NCI-H510A treated with DMSO at 0.1 percent for 48 hours (cell line): ENCODE measurements around the gene AMZ1.
"Not testable (repeated sequence)": the region's sequence is repeated elsewhere in the genome, so short reads cannot be mapped to it uniquely, and the experiment has no call there.

Source experiments
- DNase-seq: peaks from one replicate; lab custom pipeline; 2025; lab: John Stamatoyannopoulos, UW

Gene AMZ1

GRCh38 chr7:2670171-2670570, 17.8 kb upstream of the AMZ1 start:
- no peak for DNase-seq

GRCh38 chr7:2670720-2671391, 17.1 kb upstream of the AMZ1 start:
- DNase-seq: peak; percentile 60

GRCh38 chr7:2673214-2673613, 14.8 kb upstream of the AMZ1 start:
- DNase-seq: not testable (repeated sequence)

GRCh38 chr7:2673934-2674333, 14.1 kb upstream of the AMZ1 start:
- DNase-seq: no peak

- no peak for DNase-seq
Measured at GRCh38 chr7:2675256-2675764, 12.7 kb upstream of the AMZ1 start.

GRCh38 chr7:2676576-2676975, 11.4 kb upstream of the AMZ1 start:
- DNase-seq: not testable (repeated sequence)

GRCh38 chr7:2678454-2678853, 9.5 kb upstream of the AMZ1 start:
- not testable (repeated sequence) for DNase-seq

- DNase-seq: not testable (repeated sequence)
Measured at GRCh38 chr7:2679135-2680127, 8.6 kb upstream of the AMZ1 start.

GRCh38 chr7:2680256-2680655, 7.7 kb upstream of the AMZ1 start:
- no peak for DNase-seq

- DNase-seq: peak; percentile 60
Measured at GRCh38 chr7:2680792-2681490, 7.1 kb upstream of the AMZ1 start.

- DNase-seq: no peak
Measured at GRCh38 chr7:2681929-2682799, 5.8 kb upstream of the AMZ1 start.

GRCh38 chr7:2684501-2684900, 3.5 kb upstream of the AMZ1 start:
- DNase-seq: no peak

- no peak for DNase-seq
Measured at GRCh38 chr7:2686101-2686500, 1.9 kb upstream of the AMZ1 start.

- peak; percentile 19 for DNase-seq
Measured at GRCh38 chr7:2687338-2687869, 598 bp upstream of the AMZ1 start.

GRCh38 chr7:2688409-2689342, 674 bp downstream of the AMZ1 start:
- no peak for DNase-seq

GRCh38 chr7:2689343-2689847, 1.4 kb downstream of the AMZ1 start:
- DNase-seq: no peak

- no peak for DNase-seq
Measured at GRCh38 chr7:2689951-2690705, 2.1 kb downstream of the AMZ1 start.

- no peak for DNase-seq
Measured at GRCh38 chr7:2691011-2691707, 3.2 kb downstream of the AMZ1 start.
